DND-41 (cell line): ENCODE results near the gene FNDC3B.

ENCODE experiments used
- ATAC-seq: fragments of 200-7000 bp; cut with Tn5 transposase; 3 replicates; pipeline ENCODE4 v1.9.1; 2021; ENCODE audit warnings: low read depth; ENCODE audit not compliant: insufficient read depth
- DNase-seq: peaks from one replicate; pipeline ENCODE4 v3.0.0-alpha.2; 2020
- H2AFZ ChIP-seq: 2 replicates; pipeline ENCODE4 v1.6.0; 2012; ENCODE audit warnings: low read depth, low read length
- H3K27ac ChIP-seq: 2 replicates; pipeline ENCODE4 v1.5.1; 2012; ENCODE audit warnings: low read length, inconsistent platforms
- H3K27me3 ChIP-seq: fragments of 200-600 bp; sonication (generic); 2 replicates; pipeline ENCODE4 v1.6.0; 2012; ENCODE audit warnings: low read length, mild to moderate bottlenecking, inconsistent platforms; ENCODE audit not compliant: insufficient read depth, poor library complexity
- H3K36me3 ChIP-seq: 2 replicates; pipeline ENCODE4 v1.5.1; 2012; ENCODE audit warnings: low read length, inconsistent platforms; ENCODE audit not compliant: insufficient read depth
- H3K4me1 ChIP-seq: 2 replicates; pipeline ENCODE4 v1.5.1; 2012; ENCODE audit warnings: mild to moderate bottlenecking, low read length; ENCODE audit not compliant: insufficient read depth
- H3K4me2 ChIP-seq: 2 replicates; pipeline ENCODE4 v1.6.0; 2012; ENCODE audit warnings: mild to moderate bottlenecking, moderate library complexity, low read length, inconsistent platforms; ENCODE audit not compliant: insufficient read depth
- H3K4me3 ChIP-seq, 2 experiments: fragments of 200-600 bp in 1 of 2; shearing (Covaris generic) in 1 of 2; 2 replicates each; pipeline ENCODE4 v1.5.1; 2012 to 2016; ENCODE audit warnings: inconsistent platforms in 2 of 2, low read length in 2 of 2, mild to moderate bottlenecking in 2 of 2, low read depth in 1 of 2, moderate library complexity in 1 of 2
- H3K79me2 ChIP-seq: 2 replicates; pipeline ENCODE4 v1.6.0; 2012; ENCODE audit warnings: low read length, inconsistent platforms; ENCODE audit not compliant: insufficient read depth
- H3K9ac ChIP-seq: 2 replicates; pipeline ENCODE4 v1.6.0; 2012; ENCODE audit warnings: low read depth, mild to moderate bottlenecking, inconsistent platforms, low read length, moderate library complexity
- H3K9me3 ChIP-seq: 2 replicates; pipeline ENCODE4 v1.5.1; 2012; ENCODE audit warnings: low read length, moderate library complexity, mild to moderate bottlenecking, inconsistent platforms; ENCODE audit not compliant: insufficient read depth, severe bottlenecking
- H4K20me1 ChIP-seq: 2 replicates; pipeline ENCODE4 v1.6.0; 2012; ENCODE audit warnings: low read length; ENCODE audit not compliant: insufficient read depth
- EZH2 ChIP-seq: IDR thresholded peaks from 3 replicates; pipeline ENCODE4 v1.6.1; 2012; ENCODE audit warnings: borderline replicate concordance, low read depth, mild to moderate bottlenecking, moderate library complexity, low read length, inconsistent platforms; ENCODE audit not compliant: severe bottlenecking
- TF ChIP-seq, protein P1 (sequence below): IDR thresholded peaks from 2 replicates; pipeline ENCODE4 v1.5.1; 2012; ENCODE audit warnings: borderline replicate concordance, low read length, moderate library complexity, mild to moderate bottlenecking; ENCODE audit not compliant: poor library complexity, severe bottlenecking; ENCODE audit errors: extremely low read depth

The FNDC3B gene

GRCh38 chr3:172398484-172398883 lies 359.1 kb downstream of the FNDC3B start:
- H3K36me3 ChIP-seq, result no peaks in the 10 kb centered on the region
- no peak overlapping the region for H2AFZ ChIP-seq
- no peaks in the 10 kb centered on the region for H3K79me2 ChIP-seq
- no peak overlapping the region for H3K27ac ChIP-seq
- H3K4me1 ChIP-seq, result no peaks in the 10 kb centered on the region
- ATAC-seq (no peak), DNase-seq (no peak)
- no peak overlapping the region for H3K4me3 ChIP-seq
- H3K4me2 ChIP-seq, result no peak overlapping the region
- H3K27me3 ChIP-seq, result no peaks in the 10 kb centered on the region
- H3K9me3 ChIP-seq, result no peaks in the 10 kb centered on the region
- TF ChIP-seq, protein P1, sequence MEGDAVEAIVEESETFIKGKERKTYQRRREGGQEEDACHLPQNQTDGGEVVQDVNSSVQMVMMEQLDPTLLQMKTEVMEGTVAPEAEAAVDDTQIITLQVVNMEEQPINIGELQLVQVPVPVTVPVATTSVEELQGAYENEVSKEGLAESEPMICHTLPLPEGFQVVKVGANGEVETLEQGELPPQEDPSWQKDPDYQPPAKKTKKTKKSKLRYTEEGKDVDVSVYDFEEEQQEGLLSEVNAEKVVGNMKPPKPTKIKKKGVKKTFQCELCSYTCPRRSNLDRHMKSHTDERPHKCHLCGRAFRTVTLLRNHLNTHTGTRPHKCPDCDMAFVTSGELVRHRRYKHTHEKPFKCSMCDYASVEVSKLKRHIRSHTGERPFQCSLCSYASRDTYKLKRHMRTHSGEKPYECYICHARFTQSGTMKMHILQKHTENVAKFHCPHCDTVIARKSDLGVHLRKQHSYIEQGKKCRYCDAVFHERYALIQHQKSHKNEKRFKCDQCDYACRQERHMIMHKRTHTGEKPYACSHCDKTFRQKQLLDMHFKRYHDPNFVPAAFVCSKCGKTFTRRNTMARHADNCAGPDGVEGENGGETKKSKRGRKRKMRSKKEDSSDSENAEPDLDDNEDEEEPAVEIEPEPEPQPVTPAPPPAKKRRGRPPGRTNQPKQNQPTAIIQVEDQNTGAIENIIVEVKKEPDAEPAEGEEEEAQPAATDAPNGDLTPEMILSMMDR, result no peak
- no peak for TF ChIP-seq EZH2
- H4K20me1 ChIP-seq, result no peaks in the 10 kb centered on the region
- no peak overlapping the region for H3K9ac ChIP-seq

- Histone ChIP-seq H4K20me1 (no peaks in the 10 kb centered on the region), H3K4me1 (no peaks in the 10 kb centered on the region), H3K9me3 (no peaks in the 10 kb centered on the region), H3K4me2 (no peak overlapping the region), H3K27me3 (no peaks in the 10 kb centered on the region), H3K27ac (no peak overlapping the region), H2AFZ (no peak overlapping the region), H3K9ac (no peak overlapping the region), H3K4me3 (no peak overlapping the region), H3K36me3 (no peaks in the 10 kb centered on the region), H3K79me2 (no peaks in the 10 kb centered on the region)
- DNase-seq (no peak), ATAC-seq (no peak)
- TF ChIP-seq, protein P1, result no peak
- TF ChIP-seq EZH2, result no peak
These were observed 362.7 kb downstream of the FNDC3B start for GRCh38 chr3:172402090-172402489.

- Histone ChIP-seq H3K4me2 (no peak overlapping the region), H3K36me3 (no peaks in the 10 kb centered on the region), H3K9ac (no peak overlapping the region), H4K20me1 (no peaks in the 10 kb centered on the region), H3K27me3 (no peaks in the 10 kb centered on the region), H2AFZ (no peak overlapping the region), H3K9me3 (no peaks in the 10 kb centered on the region), H3K79me2 (no peaks in the 10 kb centered on the region), H3K4me1 (no peaks in the 10 kb centered on the region), H3K27ac (no peak overlapping the region), H3K4me3 (no peak overlapping the region)
- TF ChIP-seq, protein P1, result no peak
- TF ChIP-seq EZH2, result no peak
- ATAC-seq, result no peak
- DNase-seq, result no peak
These were observed 363.7 kb downstream of the FNDC3B start for GRCh38 chr3:172402892-172403643.
